ENCODE results near the gene PLAAT3.

DNA sequence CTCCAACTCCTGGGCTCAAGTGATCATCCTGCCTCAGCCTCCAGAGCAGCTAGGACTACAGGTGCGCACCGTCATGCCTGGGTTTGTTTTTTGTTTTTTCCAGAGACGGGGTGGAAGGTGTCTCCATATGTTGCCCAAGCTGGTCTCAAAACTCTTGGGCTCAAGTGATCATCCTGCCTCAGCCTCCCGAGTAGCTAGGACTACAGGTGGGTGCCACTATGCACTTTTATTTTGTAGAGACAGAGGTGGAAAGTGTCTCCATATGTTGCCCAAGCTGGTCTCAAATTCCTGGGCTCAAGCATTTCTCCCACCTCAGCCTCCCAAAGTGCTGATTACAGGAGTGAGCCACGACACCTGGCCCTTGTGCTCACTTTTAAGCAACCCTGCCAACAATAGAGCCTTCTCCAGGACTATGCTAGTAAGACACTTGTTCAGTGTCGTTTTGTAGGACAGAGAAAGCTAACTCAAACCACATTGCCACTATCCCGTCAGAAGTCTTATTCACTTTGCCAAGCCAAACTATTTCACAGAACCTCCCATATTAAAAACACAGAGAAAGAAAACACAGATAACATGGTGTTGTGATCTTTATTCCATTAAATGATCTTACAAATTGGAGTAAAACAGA, 9.4 kb upstream of the PLAAT3 start:
- TF ChIP-seq, protein P1, sequence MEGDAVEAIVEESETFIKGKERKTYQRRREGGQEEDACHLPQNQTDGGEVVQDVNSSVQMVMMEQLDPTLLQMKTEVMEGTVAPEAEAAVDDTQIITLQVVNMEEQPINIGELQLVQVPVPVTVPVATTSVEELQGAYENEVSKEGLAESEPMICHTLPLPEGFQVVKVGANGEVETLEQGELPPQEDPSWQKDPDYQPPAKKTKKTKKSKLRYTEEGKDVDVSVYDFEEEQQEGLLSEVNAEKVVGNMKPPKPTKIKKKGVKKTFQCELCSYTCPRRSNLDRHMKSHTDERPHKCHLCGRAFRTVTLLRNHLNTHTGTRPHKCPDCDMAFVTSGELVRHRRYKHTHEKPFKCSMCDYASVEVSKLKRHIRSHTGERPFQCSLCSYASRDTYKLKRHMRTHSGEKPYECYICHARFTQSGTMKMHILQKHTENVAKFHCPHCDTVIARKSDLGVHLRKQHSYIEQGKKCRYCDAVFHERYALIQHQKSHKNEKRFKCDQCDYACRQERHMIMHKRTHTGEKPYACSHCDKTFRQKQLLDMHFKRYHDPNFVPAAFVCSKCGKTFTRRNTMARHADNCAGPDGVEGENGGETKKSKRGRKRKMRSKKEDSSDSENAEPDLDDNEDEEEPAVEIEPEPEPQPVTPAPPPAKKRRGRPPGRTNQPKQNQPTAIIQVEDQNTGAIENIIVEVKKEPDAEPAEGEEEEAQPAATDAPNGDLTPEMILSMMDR (IDR thresholded peaks at IDR 0.05) = no peak
- no peak for TF ChIP-seq EZH2phosphoT487 (IDR thresholded peaks at IDR 0.05)

Measured in neural progenitor cell (in vitro differentiated cells).